K562 (cell line): ENCODE results near the gene TARBP1. TPM values are rescaled to one million over a fixed set of nuclear protein-coding genes. Genes with fewer than 3 reads are reported as not detected.

Experiments
- ATF1 ChIP-seq, 2 experiments: fragments of 450-650 bp in 1 of 2; IDR thresholded peaks; 2 replicates each; pipeline ENCODE4 v1.6.1; 2016; ENCODE audit warnings: missing compliant biosample characterization in 1 of 2, missing genetic modification characterization in 1 of 2
- EHMT2 ChIP-seq: fragments of 450-650 bp; IDR thresholded peaks from 2 replicates; pipeline ENCODE4 v1.6.1; 2018; ENCODE audit warnings: antibody characterized with exemption
- ETV1 ChIP-seq: fragments of 450-650 bp; conservative IDR thresholded peaks from 2 replicates; pipeline ENCODE4 v1.6.1; 2016; ENCODE audit warnings: missing genetic modification characterization, control low read depth, low read depth, missing compliant biosample characterization
- L3MBTL2 ChIP-seq: fragments of 450-650 bp; IDR thresholded peaks from 2 replicates; pipeline ENCODE4 v1.6.1; 2016; ENCODE audit warnings: mild to moderate bottlenecking, moderate library complexity
- MED1 ChIP-seq: sonication (generic); formaldehyde crosslinking; IDR thresholded peaks from 2 replicates; pipeline ENCODE4 v1.8.1; 2023; ENCODE audit warnings: missing genetic modification reagents, borderline replicate concordance
- MTA1 ChIP-seq: fragments of 450-650 bp; IDR thresholded peaks from 2 replicates; pipeline ENCODE4 v1.6.1; 2017; ENCODE audit warnings: borderline replicate concordance
- PHB ChIP-seq: fragments of 250-450 bp; sonication (Bioruptor Pico); IDR thresholded peaks from 2 replicates; pipeline ENCODE4 v1.5.0; 2021
- PHF21A ChIP-seq: fragments of 450-650 bp; IDR thresholded peaks from 2 replicates; pipeline ENCODE4 v1.6.1; 2017; ENCODE audit warnings: low read depth, borderline replicate concordance
- RFX7 ChIP-seq: fragments of 250-450 bp; sonication (Bioruptor Pico); IDR thresholded peaks from 2 replicates; pipeline ENCODE4 v1.5.1; 2021; ENCODE audit warnings: mild to moderate bottlenecking
- SAP30 ChIP-seq: fragments of 200-600 bp; sonication (generic); IDR thresholded peaks from 2 replicates; pipeline ENCODE4 v1.6.1; 2012; ENCODE audit warnings: borderline replicate concordance, low read depth, mild to moderate bottlenecking, moderate library complexity, low read length, control low read depth, inconsistent platforms; ENCODE audit not compliant: insufficient read depth, poor library complexity, severe bottlenecking
- SMAD2 ChIP-seq: fragments of 150-350 bp; IDR thresholded peaks from 2 replicates; pipeline ENCODE4 v1.6.1; 2014; ENCODE audit warnings: low read depth, mild to moderate bottlenecking, low read length
- SMARCE1 ChIP-seq: fragments of 450-650 bp; IDR thresholded peaks from 2 replicates; pipeline ENCODE4 v1.7.1; 2016; ENCODE audit warnings: mild to moderate bottlenecking
- TEAD4 ChIP-seq, 2 experiments: sonication (generic) in 1 of 2; formaldehyde crosslinking in 1 of 2; IDR thresholded peaks; 2 replicates each; pipeline versions ENCODE4 v1.6.1 to v1.8.0; 2012 to 2022; ENCODE audit warnings: borderline replicate concordance in 1 of 2, inconsistent platforms in 1 of 2, low read length in 1 of 2, mild to moderate bottlenecking in 1 of 2, missing genetic modification reagents in 1 of 2
- ZFP30 ChIP-seq: fragments of 250-450 bp; sonication (Bioruptor Pico); IDR thresholded peaks from 2 replicates; pipeline ENCODE4 v1.8.0; 2022; ENCODE audit warnings: moderate library complexity, mild to moderate bottlenecking, inconsistent platforms, borderline replicate concordance
- ZNF431 ChIP-seq: sonication (generic); formaldehyde crosslinking; IDR thresholded peaks from 2 replicates; pipeline ENCODE4 v1.8.0; 2022; ENCODE audit warnings: mild to moderate bottlenecking, missing genetic modification reagents
- ZNF512 ChIP-seq: IDR thresholded peaks from 2 replicates; pipeline ENCODE4 v1.6.1; 2016; ENCODE audit warnings: missing genetic modification characterization, missing compliant biosample characterization
- ZNF699 ChIP-seq: fragments of 250-450 bp; sonication (Bioruptor Pico); IDR thresholded peaks from 2 replicates; pipeline ENCODE4 v1.8.0; 2021; ENCODE audit warnings: mild to moderate bottlenecking, moderate library complexity; ENCODE audit not compliant: insufficient replicate concordance
- polyA plus RNA-seq, 8 experiments: library from polyadenylated mRNA; depleted of rRNA in 4 of 8; stranded (reverse) in 5 of 8; unstranded in 3 of 8; fragments of >200 nt; fragmentation: Nextera tagmentation in 2 of 8; fragmentation: Illumina TruSeq in 1 of 8; extraction: Ambion mirVana in 2 of 8; extraction: Trizol in 1 of 8; gene quantifications; 2 replicates each; pipeline versions ENCODE4 v1.2.1 to v1.2.3, GENCODE V29; 2011 to 2014; ENCODE audit warnings: inconsistent platforms in 1 of 8, missing spikeins in 1 of 8
- total RNA-seq, 7 experiments: library from RNA; depleted of rRNA in 6 of 7; stranded (reverse); fragments of >200 nt in 6 of 7; fragmentation: Illumina TruSeq in 2 of 7; extraction: Trizol in 2 of 7; gene quantifications; 2 replicates each; pipeline versions ENCODE4 v1.2.1 to v1.2.3, GENCODE V29; 2011 to 2021; ENCODE audit warnings: low replicate concordance in 1 of 7
- TF ChIP-seq, protein P1 (sequence below): fragments of 250-450 bp; sonication (Bioruptor Pico); IDR thresholded peaks from 2 replicates; pipeline ENCODE4 v1.6.1; 2021; ENCODE audit warnings: mild to moderate bottlenecking

Gene TARBP1
- total and polyA plus RNA-seq, 9 of the 15 experiments (the other 6 are each of a cell fraction or from before 2014, with no cell fraction given) = 8.8 to 48.0 (median 22.9) TPM

DNA sequence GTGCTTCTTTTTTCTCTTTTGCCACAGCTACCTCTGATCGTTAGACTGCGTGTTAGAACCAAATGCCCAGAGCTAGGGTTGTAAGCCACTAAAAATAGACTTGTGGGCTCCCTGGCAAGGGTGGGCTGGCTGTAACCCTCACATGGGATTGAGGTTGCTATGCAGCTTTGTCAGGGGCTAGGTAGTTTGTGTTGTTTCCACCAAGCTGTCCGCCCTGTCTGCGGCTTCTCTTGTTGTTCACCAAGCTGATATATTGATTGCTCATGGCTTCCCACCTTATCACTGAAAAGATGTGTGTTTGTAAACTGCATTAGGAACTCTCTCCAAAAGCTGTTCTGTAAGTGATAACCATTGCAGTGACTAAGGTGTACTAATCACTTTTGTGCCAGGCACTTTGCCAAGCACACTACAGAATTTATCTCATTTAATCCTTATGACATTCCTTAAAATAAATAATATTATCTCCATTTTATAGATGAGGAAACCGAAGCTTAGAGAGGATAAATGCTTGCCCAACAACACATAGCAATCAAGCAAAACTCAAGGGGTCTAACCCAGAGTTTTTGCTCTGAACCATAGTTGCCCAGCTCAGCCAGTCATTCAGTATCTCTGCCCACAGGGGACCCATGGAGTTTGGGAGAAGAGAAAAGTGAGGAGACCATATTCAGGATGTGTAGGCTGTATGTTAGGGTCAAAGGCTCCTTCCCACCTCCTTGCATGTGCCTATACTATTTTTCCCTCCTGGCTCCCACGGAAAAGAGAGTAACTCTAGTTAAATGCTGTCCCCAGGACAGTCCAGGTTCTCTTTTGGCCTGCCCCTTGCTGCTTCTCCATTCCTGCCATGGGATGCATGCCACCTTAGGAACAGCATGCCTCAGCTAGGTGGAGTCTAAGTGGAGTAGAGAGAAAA, 42.2 kb upstream of the TARBP1 start (continued):
- TF ChIP-seq ATF1 (CRISPR knock-in tag; IDR thresholded peaks at IDR 0.05) (no peak), ATF1 (tag; IDR thresholded peaks at IDR 0.05) (no peak), PHF21A (no peak), ZNF512 (no peak), ZNF431 (no peak), L3MBTL2 (peak; percentile 35), ZNF699 (CRISPR knock-in tag) (no peak), SMARCE1 (no peak; the same call in 1 of the 2 replicates), EHMT2 (no peak), MED1 (CRISPR knock-in tag) (no peak), SAP30 (no peak), PHB (CRISPR knock-in tag) (no peak), ETV1 (tag) (no peak), MTA1 (no peak), TEAD4 (IDR thresholded peaks at IDR 0.05; ENCODE audit: low read length) (peak; percentile 85), TEAD4 (CRISPR knock-in tag; IDR thresholded peaks at IDR 0.05; ENCODE audit: borderline replicate concordance) (no peak), ZFP30 (CRISPR knock-in tag) (no peak), RFX7 (no peak), SMAD2 (no peak)
- TF ChIP-seq, protein P1, sequence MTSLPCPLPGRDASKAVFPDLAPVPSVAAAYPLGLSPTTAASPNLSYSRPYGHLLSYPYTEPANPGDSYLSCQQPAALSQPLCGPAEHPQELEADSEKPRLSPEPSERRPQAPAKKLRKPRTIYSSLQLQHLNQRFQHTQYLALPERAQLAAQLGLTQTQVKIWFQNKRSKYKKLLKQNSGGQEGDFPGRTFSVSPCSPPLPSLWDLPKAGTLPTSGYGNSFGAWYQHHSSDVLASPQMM (CRISPR knock-in tag) = no peak
